GM19035 (cell line): Measurements from ENCODE around the gene EPHA1.
A peak's percentile ranks its signal among the peaks of the same experiment; 100 is the strongest.

Experiments
- ATAC-seq: cut with Tn5 transposase; IDR thresholded peaks from one replicate; pipeline ENCODE4 v1.9.1; 2021; ENCODE audit not compliant: unreplicated experiment

The EPHA1 gene

GRCh38 chr7:143375298-143376034, 33.2 kb downstream of the EPHA1 start:
- no peak for ATAC-seq

- no peak for ATAC-seq
Observed at GRCh38 chr7:143374561-143374960, 34.1 kb downstream of the EPHA1 start.

- ATAC-seq = no peak
Observed at GRCh38 chr7:143373255-143373794, 35.3 kb downstream of the EPHA1 start.

GRCh38 chr7:143372070-143372469, 36.6 kb downstream of the EPHA1 start:
- no peak for ATAC-seq

GRCh38 chr7:143369678-143370651, 38.7 kb downstream of the EPHA1 start:
- ATAC-seq = no peak

GRCh38 chr7:143368387-143368786, 40.3 kb downstream of the EPHA1 start:
- no peak for ATAC-seq

- no peak for ATAC-seq
Observed at GRCh38 chr7:143367972-143368371, 40.7 kb downstream of the EPHA1 start.

GRCh38 chr7:143363016-143363937, 45.4 kb downstream of the EPHA1 start:
- ATAC-seq = no peak

- ATAC-seq = peak; percentile 58
Observed at GRCh38 chr7:143362131-143363015, 46.3 kb downstream of the EPHA1 start, which contains the start of gene FAM131B. TSS of gene FAM131B (minus strand) at chr7:143362713. CDS start at chr7:143362603, 110 bp downstream.

- ATAC-seq = no peak
Observed at GRCh38 chr7:143361552-143362130, 47.0 kb downstream of the EPHA1 start.

GRCh38 chr7:143360788-143361551, 47.7 kb downstream of the EPHA1 start:
- no peak for ATAC-seq

- no peak for ATAC-seq
Observed at GRCh38 chr7:143359771-143360353, 48.8 kb downstream of the EPHA1 start.

- ATAC-seq = no peak
Observed at GRCh38 chr7:143358626-143359025, 50.0 kb downstream of the EPHA1 start.

GRCh38 chr7:143356414-143357050, 52.1 kb downstream of the EPHA1 start:
- ATAC-seq = no peak

GRCh38 chr7:143355450-143356385, 52.9 kb downstream of the EPHA1 start:
- ATAC-seq = no peak

GRCh38 chr7:143354965-143355364, 53.7 kb downstream of the EPHA1 start:
- ATAC-seq = no peak
